ENCODE measurements around the gene PHLDB3. TPM values are rescaled to one million over a fixed set of nuclear protein-coding genes. Genes with fewer than 3 reads are reported as not detected.

PHLDB3 gene
- total RNA-seq, 2 donors from 2014 or later, result 22.4 to 26.1 TPM

GRCh38 chr19:43503501-43504425 is 783 bp downstream of the PHLDB3 start:
- Mint-ChIP-seq H3K36me3 (ENCODE audit: insufficient read depth in 2 of 2) (peaks cover 2 to 13% of the 10 kb centered on the region in 2 donors), H3K9me3 (no peaks in the 10 kb centered on the region), H3K27ac (peak overlapping the region; percentile 79), H3K4me1 (ENCODE audit: low read depth) (peaks cover 19% of the 10 kb centered on the region), H3K4me3 (peak overlapping the region; percentile 78 to 86), H3K27me3 (ENCODE audit: low read depth) (no peaks in the 10 kb centered on the region)
- peak; percentile 94 for ATAC-seq (replicated peaks in 1 of 2)
- DNase-seq, result peak; percentile 99

DNA sequence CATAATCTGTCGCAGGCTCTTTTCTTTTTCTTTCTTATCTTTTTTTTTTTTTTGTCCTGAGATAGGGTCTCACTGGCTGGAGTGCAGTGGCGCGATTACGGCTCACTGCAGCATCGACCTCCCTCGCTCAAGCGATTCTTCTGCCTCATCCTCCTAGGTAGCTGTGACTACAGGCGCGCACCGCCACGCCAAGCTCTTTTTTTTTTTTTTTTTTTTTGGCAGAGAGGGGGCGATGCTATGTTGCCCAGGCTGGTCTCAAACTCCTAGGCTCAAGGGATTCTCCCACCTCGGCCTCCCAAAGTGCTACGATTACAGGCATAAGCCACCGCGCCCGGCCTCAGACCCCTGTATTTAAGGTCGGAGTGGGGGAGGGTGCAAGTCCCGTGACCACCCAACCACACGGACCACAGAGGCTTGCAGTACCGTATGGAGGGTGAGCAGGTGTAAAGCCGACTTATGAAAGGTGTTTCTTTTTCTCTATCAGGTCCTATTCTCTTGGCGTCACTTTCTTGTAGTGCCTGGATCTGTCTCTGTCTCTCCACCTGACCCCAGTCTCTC is 2.0 kb downstream of the PHLDB3 start:
- Mint-ChIP-seq H3K4me1 (ENCODE audit: low read depth) (peaks cover 19% of the 10 kb centered on the region), H3K9me3 (no peaks in the 10 kb centered on the region), H3K27me3 (ENCODE audit: low read depth) (no peaks in the 10 kb centered on the region), H3K27ac (no peak overlapping the region), H3K4me3 (peak overlapping the region; percentile 78 to 86), H3K36me3 (ENCODE audit: insufficient read depth in 2 of 2) (peaks cover 2 to 15% of the 10 kb centered on the region in 2 donors)
- DNase-seq (no peak), ATAC-seq (replicated peaks in 1 of 2) (no peak)

GRCh38 chr19:43501661-43502418 is 2.7 kb downstream of the PHLDB3 start:
- Mint-ChIP-seq H3K4me3 (no peak overlapping the region), H3K27ac (no peak overlapping the region), H3K9me3 (no peaks in the 10 kb centered on the region), H3K36me3 (ENCODE audit: insufficient read depth in 2 of 2) (peaks cover 2 to 15% of the 10 kb centered on the region in 2 donors), H3K4me1 (ENCODE audit: low read depth) (peaks cover 19% of the 10 kb centered on the region), H3K27me3 (ENCODE audit: low read depth) (no peaks in the 10 kb centered on the region)
- DNase-seq (no peak), ATAC-seq (replicated peaks in 1 of 2) (no peak)

- Mint-ChIP-seq H3K27me3 (ENCODE audit: low read depth) (no peaks in the 10 kb centered on the region), H3K36me3 (ENCODE audit: insufficient read depth in 2 of 2) (peaks cover 2 to 16% of the 10 kb centered on the region in 2 donors), H3K27ac (no peak overlapping the region), H3K4me1 (ENCODE audit: low read depth) (peaks cover 19% of the 10 kb centered on the region), H3K4me3 (no peak overlapping the region), H3K9me3 (no peaks in the 10 kb centered on the region)
- ATAC-seq (replicated peaks in 1 of 2) (no peak), DNase-seq (no peak)
Measured at GRCh38 chr19:43499042-43499441, 5.5 kb downstream of the PHLDB3 start.

DNA sequence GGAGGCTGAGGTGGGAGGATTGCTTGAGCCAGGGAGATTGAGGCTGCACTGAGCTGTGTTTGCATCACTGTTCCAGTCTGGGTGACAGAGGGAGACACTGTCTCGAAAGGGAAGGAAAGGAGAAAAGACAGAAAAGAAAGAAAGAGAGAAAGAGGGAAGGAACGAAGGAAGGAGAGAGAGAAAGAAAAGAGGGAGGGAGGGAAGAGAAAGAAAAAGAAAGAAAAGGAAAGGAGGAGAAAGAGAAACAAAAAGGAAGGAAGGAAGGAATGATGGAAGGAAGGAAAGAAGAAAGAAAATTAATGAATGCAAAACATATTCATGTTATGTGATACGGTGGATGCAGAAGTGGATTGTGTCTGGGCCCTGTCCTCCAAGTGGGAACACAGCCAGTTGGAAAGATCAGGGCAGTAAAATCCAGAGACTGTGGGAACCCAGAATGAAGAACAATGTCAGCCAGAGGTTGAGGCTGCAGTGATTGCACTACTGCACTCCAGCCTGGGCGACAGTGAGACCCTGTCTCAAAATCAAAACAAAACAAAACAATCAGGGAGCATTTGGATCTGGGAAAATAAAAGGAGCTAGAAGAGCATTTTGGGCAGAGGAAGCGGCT is 6.2 kb downstream of the PHLDB3 start:
- Mint-ChIP-seq H3K27me3 (ENCODE audit: low read depth) (no peaks in the 10 kb centered on the region), H3K36me3 (ENCODE audit: insufficient read depth in 2 of 2) (peaks cover 2 to 16% of the 10 kb centered on the region in 2 donors), H3K4me3 (no peak overlapping the region), H3K27ac (no peak overlapping the region), H3K4me1 (ENCODE audit: low read depth) (peaks cover 14% of the 10 kb centered on the region), H3K9me3 (no peaks in the 10 kb centered on the region)
- no peak for ATAC-seq (replicated peaks in 1 of 2)
- DNase-seq, result no peak

- DNase-seq (no peak), ATAC-seq (replicated peaks in 1 of 2) (no peak)
- Mint-ChIP-seq H3K27ac (no peak overlapping the region), H3K4me3 (no peak overlapping the region), H3K36me3 (ENCODE audit: insufficient read depth in 2 of 2) (peaks cover 0 to 9% of the 10 kb centered on the region in 2 donors), H3K4me1 (ENCODE audit: low read depth) (no peaks in the 10 kb centered on the region), H3K9me3 (no peaks in the 10 kb centered on the region), H3K27me3 (ENCODE audit: low read depth) (no peaks in the 10 kb centered on the region)
Measured at GRCh38 chr19:43496960-43497359, 7.6 kb downstream of the PHLDB3 start.

DNA sequence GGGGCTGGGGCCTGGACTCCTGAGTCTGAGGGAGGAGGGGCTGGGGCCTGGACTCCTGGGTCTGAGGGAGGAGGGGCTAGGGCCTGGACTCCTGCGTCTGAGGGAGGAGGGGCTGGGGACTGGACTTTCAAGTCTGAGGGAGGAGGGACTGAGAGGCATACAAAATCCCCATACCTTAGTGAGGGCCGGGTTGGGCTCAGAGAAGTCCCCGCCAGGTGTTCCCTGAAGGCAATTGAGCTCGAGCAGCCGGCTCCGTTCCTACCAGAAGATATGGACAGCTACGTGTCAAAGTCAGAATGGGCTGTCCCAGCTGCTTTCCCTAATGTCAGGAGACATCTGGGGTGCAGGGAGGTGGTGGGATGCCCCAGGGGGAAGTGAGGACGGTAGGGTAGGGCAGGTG is 9.5 kb downstream of the PHLDB3 start:
- H3K9me3 Mint-ChIP-seq, result no peaks in the 10 kb centered on the region
- ATAC-seq (replicated peaks in 1 of 2) (no peak), DNase-seq (no peak)
- H3K36me3 Mint-ChIP-seq (ENCODE audit: insufficient read depth in 2 of 2), result peaks cover 0 to 8% of the 10 kb centered on the region in 2 donors
- H3K27ac Mint-ChIP-seq, result no peak overlapping the region
- H3K4me3 Mint-ChIP-seq, result no peak overlapping the region
- no peaks in the 10 kb centered on the region for H3K27me3 Mint-ChIP-seq (ENCODE audit: low read depth)
- H3K4me1 Mint-ChIP-seq (ENCODE audit: low read depth), result no peaks in the 10 kb centered on the region

- Mint-ChIP-seq H3K9me3 (no peaks in the 10 kb centered on the region), H3K27ac (no peak overlapping the region), H3K4me1 (ENCODE audit: low read depth) (no peaks in the 10 kb centered on the region), H3K27me3 (ENCODE audit: low read depth) (no peaks in the 10 kb centered on the region), H3K36me3 (ENCODE audit: insufficient read depth in 2 of 2) (peaks cover 0 to 2% of the 10 kb centered on the region in 2 donors), H3K4me3 (no peak overlapping the region)
- DNase-seq (no peak), ATAC-seq (replicated peaks in 1 of 2) (no peak)
Measured at GRCh38 chr19:43490759-43491158, 13.8 kb downstream of the PHLDB3 start.

DNA sequence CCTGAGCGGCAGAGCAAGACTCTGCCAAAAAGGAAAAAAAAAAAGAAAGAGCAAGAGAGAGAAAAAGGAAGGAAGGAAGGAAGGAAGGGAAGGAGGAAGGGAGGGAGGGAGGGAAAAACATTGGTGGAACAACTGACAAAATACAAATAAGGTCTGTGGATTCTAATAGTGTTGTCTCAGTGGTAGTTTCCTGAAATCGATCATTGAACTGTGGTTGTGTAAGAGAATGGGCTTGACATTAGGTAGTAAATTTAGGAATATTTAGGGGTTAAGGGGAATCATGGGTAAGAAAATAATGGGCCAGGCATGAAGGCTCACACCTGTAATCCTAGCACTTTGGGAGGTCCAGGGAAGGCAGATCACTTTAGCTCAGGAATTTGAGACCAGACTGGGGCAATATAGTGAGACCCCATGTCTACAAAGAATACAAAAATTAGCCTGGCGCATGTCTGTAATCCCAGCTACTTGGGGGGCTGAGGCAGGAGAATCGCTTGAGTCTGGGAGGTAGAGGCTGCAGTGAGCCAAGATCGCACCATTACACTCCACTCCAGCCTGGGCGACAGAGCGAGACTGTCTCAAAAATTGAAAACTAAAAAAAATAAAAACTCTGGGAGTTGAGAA is 14.5 kb downstream of the PHLDB3 start:
- no peaks in the 10 kb centered on the region for H3K27me3 Mint-ChIP-seq (ENCODE audit: low read depth)
- no peak overlapping the region for H3K4me3 Mint-ChIP-seq
- no peak for ATAC-seq (replicated peaks in 1 of 2)
- H3K9me3 Mint-ChIP-seq, result no peaks in the 10 kb centered on the region
- H3K36me3 Mint-ChIP-seq (ENCODE audit: insufficient read depth in 2 of 2), result no peaks in the 10 kb centered on the region
- no peaks in the 10 kb centered on the region for H3K4me1 Mint-ChIP-seq (ENCODE audit: low read depth)
- no peak overlapping the region for H3K27ac Mint-ChIP-seq
- DNase-seq, result no peak

DNA sequence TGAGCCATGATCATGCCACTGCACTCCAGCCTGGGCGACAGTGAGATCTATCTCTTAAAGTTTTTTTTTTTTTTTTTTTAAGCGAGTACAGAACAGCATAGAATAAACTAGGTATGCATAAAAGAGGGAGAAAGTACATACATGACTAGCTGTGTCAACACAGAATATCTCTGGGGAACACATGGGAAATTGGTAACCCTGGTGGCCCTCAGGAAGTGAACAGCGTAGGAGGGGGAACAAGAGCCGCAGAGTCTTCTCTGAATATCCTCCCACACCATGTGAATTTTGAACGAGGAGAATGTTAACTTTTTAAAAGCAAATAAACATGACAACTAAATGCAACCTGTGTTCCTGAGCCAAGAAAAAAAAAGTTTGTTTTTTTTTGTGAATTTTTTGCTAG is 15.2 kb downstream of the PHLDB3 start:
- Mint-ChIP-seq H3K27ac (no peak overlapping the region), H3K27me3 (ENCODE audit: low read depth) (no peaks in the 10 kb centered on the region), H3K9me3 (no peaks in the 10 kb centered on the region), H3K36me3 (ENCODE audit: insufficient read depth in 2 of 2) (no peaks in the 10 kb centered on the region), H3K4me1 (ENCODE audit: low read depth) (no peaks in the 10 kb centered on the region), H3K4me3 (no peak overlapping the region)
- ATAC-seq (replicated peaks in 1 of 2), result no peak
- DNase-seq, result no peak

DNA sequence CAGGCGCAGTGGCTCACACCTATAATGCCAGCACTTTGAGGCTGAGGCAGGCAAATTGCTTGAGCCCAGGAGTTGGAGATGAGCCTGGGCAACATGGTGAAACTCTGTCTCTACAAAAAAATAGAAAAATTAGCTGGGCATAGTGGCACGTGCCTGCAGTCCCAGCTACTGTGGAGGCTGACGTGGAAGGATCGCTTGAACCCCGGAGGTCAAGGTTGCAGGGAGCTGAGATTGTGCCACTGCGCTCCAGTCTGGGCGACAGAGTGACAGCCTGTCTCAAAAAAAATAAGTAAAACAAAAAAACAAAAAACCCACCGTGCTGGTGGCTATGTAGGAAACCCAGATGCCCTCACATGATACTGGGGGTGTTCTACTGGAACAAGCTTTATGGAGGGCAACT is 16.4 kb downstream of the PHLDB3 start:
- DNase-seq, result no peak
- no peaks in the 10 kb centered on the region for H3K27me3 Mint-ChIP-seq (ENCODE audit: low read depth)
- H3K36me3 Mint-ChIP-seq (ENCODE audit: insufficient read depth in 2 of 2), result no peaks in the 10 kb centered on the region
- ATAC-seq (replicated peaks in 1 of 2), result no peak
- no peak overlapping the region for H3K27ac Mint-ChIP-seq
- H3K4me1 Mint-ChIP-seq (ENCODE audit: low read depth), result no peaks in the 10 kb centered on the region
- H3K9me3 Mint-ChIP-seq, result no peaks in the 10 kb centered on the region
- H3K4me3 Mint-ChIP-seq, result no peak overlapping the region

GRCh38 chr19:43486412-43486811 is 18.1 kb downstream of the PHLDB3 start:
- H3K9me3 Mint-ChIP-seq, result no peaks in the 10 kb centered on the region
- H3K27me3 Mint-ChIP-seq (ENCODE audit: low read depth), result no peaks in the 10 kb centered on the region
- H3K4me3 Mint-ChIP-seq, result no peak overlapping the region
- H3K36me3 Mint-ChIP-seq (ENCODE audit: insufficient read depth in 2 of 2), result no peaks in the 10 kb centered on the region
- H3K4me1 Mint-ChIP-seq (ENCODE audit: low read depth), result no peaks in the 10 kb centered on the region
- ATAC-seq (replicated peaks in 1 of 2) (no peak), DNase-seq (no peak)
- no peak overlapping the region for H3K27ac Mint-ChIP-seq

Measured in activated T-cell treated with anti-CD3 and anti-CD28 coated beads, Interleukin-2, amount 50 U/mL, for 72 hours (primary cell).